T-helper 1 cell treated with Interleukin-12 subunit alpha and Interleukin-12 subunit beta and Interleukin-4 antibody, amounts not matched to agents 30 μg/mL and 1 μg/mL, for 36 hours (primary cell): ENCODE measurements around the gene TCN2.
A peak's percentile ranks its signal among the peaks of the same experiment; 100 is the strongest.
"Not testable (repeated sequence)": the region's sequence is repeated elsewhere in the genome, so short reads cannot be mapped to it uniquely, and the experiment has no call there.

Experiments used
- H3K27ac Mint-ChIP-seq: one replicate; pipeline ENCODE4 v1.8.0; 2021; ENCODE audit warnings: mild to moderate bottlenecking, mixed read lengths
- H3K27me3 Mint-ChIP-seq: one replicate; pipeline ENCODE4 v1.8.0; 2021; ENCODE audit warnings: low read depth, mixed read lengths
- H3K36me3 Mint-ChIP-seq: one replicate; pipeline ENCODE4 v1.8.0; 2021; ENCODE audit warnings: low read depth, mixed read lengths
- H3K4me1 Mint-ChIP-seq: one replicate; pipeline ENCODE4 v1.8.0; 2021; ENCODE audit warnings: low read depth, mixed read lengths
- H3K4me3 Mint-ChIP-seq: one replicate; pipeline ENCODE4 v1.8.0; 2021; ENCODE audit warnings: mild to moderate bottlenecking, moderate library complexity, mixed read lengths
- H3K9me3 Mint-ChIP-seq: one replicate; pipeline ENCODE4 v1.8.0; 2021; ENCODE audit warnings: mixed read lengths

TCN2 gene

GRCh38 chr22:30612789-30613188 is 5.8 kb downstream of the TCN2 start:
- H3K36me3 Mint-ChIP-seq, result no peaks in the 10 kb centered on the region
- H3K27me3 Mint-ChIP-seq, result no peaks in the 10 kb centered on the region
- peaks cover 29% of the 10 kb centered on the region for H3K4me1 Mint-ChIP-seq
- H3K27ac Mint-ChIP-seq, result no peak overlapping the region
- no peak overlapping the region for H3K4me3 Mint-ChIP-seq
- H3K9me3 Mint-ChIP-seq, result no peaks in the 10 kb centered on the region

GRCh38 chr22:30614268-30614667 is 7.3 kb downstream of the TCN2 start:
- H3K4me3 Mint-ChIP-seq, result no peak overlapping the region
- no peaks in the 10 kb centered on the region for H3K27me3 Mint-ChIP-seq
- no peaks in the 10 kb centered on the region for H3K9me3 Mint-ChIP-seq
- H3K36me3 Mint-ChIP-seq, result no peaks in the 10 kb centered on the region
- peaks cover 17% of the 10 kb centered on the region for H3K4me1 Mint-ChIP-seq
- no peak overlapping the region for H3K27ac Mint-ChIP-seq

GRCh38 chr22:30614879-30615278 is 7.9 kb downstream of the TCN2 start:
- H3K9me3 Mint-ChIP-seq, result no peaks in the 10 kb centered on the region
- H3K36me3 Mint-ChIP-seq, result no peaks in the 10 kb centered on the region
- H3K4me1 Mint-ChIP-seq, result peaks cover 11% of the 10 kb centered on the region
- no peak overlapping the region for H3K27ac Mint-ChIP-seq
- no peaks in the 10 kb centered on the region for H3K27me3 Mint-ChIP-seq
- H3K4me3 Mint-ChIP-seq, result no peak overlapping the region

GRCh38 chr22:30615543-30615954 is 8.6 kb downstream of the TCN2 start:
- no peak overlapping the region for H3K4me3 Mint-ChIP-seq
- peaks cover 5% of the 10 kb centered on the region for H3K4me1 Mint-ChIP-seq
- no peak overlapping the region for H3K27ac Mint-ChIP-seq
- no peaks in the 10 kb centered on the region for H3K27me3 Mint-ChIP-seq
- H3K9me3 Mint-ChIP-seq, result no peaks in the 10 kb centered on the region
- no peaks in the 10 kb centered on the region for H3K36me3 Mint-ChIP-seq

- Mint-ChIP-seq H3K27ac (no peak overlapping the region), H3K27me3 (no peaks in the 10 kb centered on the region), H3K36me3 (no peaks in the 10 kb centered on the region), H3K9me3 (no peaks in the 10 kb centered on the region), H3K4me3 (no peak overlapping the region), H3K4me1 (peaks cover 3% of the 10 kb centered on the region)
Observed at GRCh38 chr22:30617819-30618218, 10.8 kb downstream of the TCN2 start.

- not testable (repeated sequence) for H3K9me3 Mint-ChIP-seq, H3K4me3 Mint-ChIP-seq, H3K27me3 Mint-ChIP-seq, H3K4me1 Mint-ChIP-seq, H3K27ac Mint-ChIP-seq, H3K36me3 Mint-ChIP-seq
Observed at GRCh38 chr22:30619909-30620308, 12.9 kb downstream of the TCN2 start.

- Mint-ChIP-seq H3K4me3 (no peak overlapping the region), H3K9me3 (no peaks in the 10 kb centered on the region), H3K27ac (no peak overlapping the region), H3K27me3 (no peaks in the 10 kb centered on the region), H3K36me3 (no peaks in the 10 kb centered on the region), H3K4me1 (no peaks in the 10 kb centered on the region)
Observed at GRCh38 chr22:30626413-30626812, 19.4 kb downstream of the TCN2 start.

- Mint-ChIP-seq H3K4me1 (no peaks in the 10 kb centered on the region), H3K4me3 (no peak overlapping the region), H3K27ac (no peak overlapping the region), H3K9me3 (no peaks in the 10 kb centered on the region), H3K27me3 (no peaks in the 10 kb centered on the region), H3K36me3 (no peaks in the 10 kb centered on the region)
Observed at GRCh38 chr22:30627471-30627870, 20.5 kb downstream of the TCN2 start.

- H3K27ac Mint-ChIP-seq, result no peak overlapping the region
- H3K36me3 Mint-ChIP-seq, result no peaks in the 10 kb centered on the region
- no peaks in the 10 kb centered on the region for H3K27me3 Mint-ChIP-seq
- H3K4me3 Mint-ChIP-seq, result no peak overlapping the region
- no peaks in the 10 kb centered on the region for H3K4me1 Mint-ChIP-seq
- H3K9me3 Mint-ChIP-seq, result no peaks in the 10 kb centered on the region
Observed at GRCh38 chr22:30628491-30628890, 21.5 kb downstream of the TCN2 start.

GRCh38 chr22:30631469-30631868 is 24.5 kb downstream of the TCN2 start:
- H3K4me1 Mint-ChIP-seq, result peaks cover 11% of the 10 kb centered on the region
- H3K27ac Mint-ChIP-seq, H3K4me3 Mint-ChIP-seq, H3K27me3 Mint-ChIP-seq, H3K9me3 Mint-ChIP-seq, H3K36me3 Mint-ChIP-seq: not testable (repeated sequence)

GRCh38 chr22:30634471-30635233 is 27.7 kb downstream of the TCN2 start:
- H3K27me3 Mint-ChIP-seq, result no peaks in the 10 kb centered on the region
- peak overlapping the region; percentile 83 for H3K4me3 Mint-ChIP-seq
- H3K4me1 Mint-ChIP-seq, result peaks cover 24% of the 10 kb centered on the region
- H3K9me3 Mint-ChIP-seq, result no peaks in the 10 kb centered on the region
- H3K27ac Mint-ChIP-seq, result peak overlapping the region; percentile 92
- peaks cover 8% of the 10 kb centered on the region for H3K36me3 Mint-ChIP-seq

- Mint-ChIP-seq H3K4me3 (peak within 1 kb of the TSS; percentile 83), H3K27me3 (no peaks in the 10 kb centered on the region), H3K36me3 (peaks cover 8% of the 10 kb centered on the region), H3K27ac (peak within 1 kb of the TSS; percentile 92), H3K9me3 (no peaks in the 10 kb centered on the region), H3K4me1 (peaks cover 25% of the 10 kb centered on the region)
Observed at GRCh38 chr22:30635273-30636225, 28.6 kb downstream of the TCN2 start, which contains the start of gene SLC35E4. Gene SLC35E4, plus strand, starts transcription at chr22:30635781. Its CDS starts 670 bp downstream, at chr22:30636451.

- Mint-ChIP-seq H3K36me3 (peaks cover 8% of the 10 kb centered on the region), H3K4me3 (peak overlapping the region; percentile 83), H3K27ac (peak overlapping the region; percentile 63), H3K4me1 (peaks cover 27% of the 10 kb centered on the region), H3K9me3 (no peaks in the 10 kb centered on the region), H3K27me3 (no peaks in the 10 kb centered on the region)
Observed at GRCh38 chr22:30636226-30637077, 29.5 kb downstream of the TCN2 start.

GRCh38 chr22:30637701-30638114 is 30.7 kb downstream of the TCN2 start:
- Mint-ChIP-seq H3K36me3 (peaks cover 8% of the 10 kb centered on the region), H3K27ac (peak overlapping the region; percentile 66), H3K4me3 (peak overlapping the region; percentile 71), H3K4me1 (peaks cover 27% of the 10 kb centered on the region), H3K27me3 (no peaks in the 10 kb centered on the region), H3K9me3 (no peaks in the 10 kb centered on the region)
